Immature natural killer cell (primary cell): ENCODE measurements around the gene ASTE1. TPM values are rescaled to one million over a fixed set of nuclear protein-coding genes. Genes with fewer than 3 reads are reported as not detected.

Experiments used
- DNase-seq, 3 donors: peaks; one replicate each; pipeline ENCODE4 v3.0.0; 2022; ENCODE audit warnings: mixed read lengths in 1 of 3
- H3K27ac Mint-ChIP-seq, 6 donors: one replicate each; pipeline ENCODE4 v1.8.0; 2020; ENCODE audit warnings: mixed read lengths in 6 of 6, mild to moderate bottlenecking in 5 of 6, inconsistent platforms in 4 of 6, moderate library complexity in 3 of 6
- H3K27me3 Mint-ChIP-seq, 3 donors: one replicate each; pipeline ENCODE4 v1.8.0; 2020 to 2021; ENCODE audit warnings: low read depth in 3 of 3, mild to moderate bottlenecking in 3 of 3, mixed read lengths in 3 of 3, moderate library complexity in 3 of 3, inconsistent platforms in 1 of 3
- H3K36me3 Mint-ChIP-seq, 3 donors: one replicate each; pipeline ENCODE4 v1.8.0; 2020; ENCODE audit warnings: mixed read lengths in 3 of 3, inconsistent platforms in 2 of 3, mild to moderate bottlenecking in 2 of 3
- H3K4me1 Mint-ChIP-seq, 2 donors: one replicate each; pipeline ENCODE4 v1.8.0; 2020; ENCODE audit warnings: inconsistent platforms in 2 of 2, mild to moderate bottlenecking in 2 of 2, mixed read lengths in 2 of 2, moderate library complexity in 1 of 2
- H3K4me3 Mint-ChIP-seq, 5 donors: one replicate each; pipeline ENCODE4 v1.8.0; 2020; ENCODE audit warnings: mild to moderate bottlenecking in 5 of 5, mixed read lengths in 5 of 5, inconsistent platforms in 3 of 5, moderate library complexity in 3 of 5
- H3K9me3 Mint-ChIP-seq, 6 donors: one replicate each; pipeline ENCODE4 v1.8.0; 2020; ENCODE audit warnings: mild to moderate bottlenecking in 6 of 6, mixed read lengths in 6 of 6, inconsistent platforms in 4 of 6, moderate library complexity in 3 of 6
- polyA plus RNA-seq, 3 donors: library from polyadenylated mRNA; unstranded; fragments of 300-500 nt; fragmentation: Illumina TruSeq; gene quantifications; one replicate each; pipeline ENCODE4 v1.2.3, GENCODE V29; 2021

The ASTE1 gene
- polyA plus RNA-seq, 3 donors from 2014 or later, result 15.9 to 28.6 (median 21.2) TPM

- peaks cover 42 to 53% (median 47%) of the 10 kb centered on the region in 3 donors for H3K36me3 Mint-ChIP-seq
- peaks cover 0 to 2% (median 0%) of the 10 kb centered on the region in 3 donors for H3K27me3 Mint-ChIP-seq
- no peak overlapping the region for H3K4me3 Mint-ChIP-seq
- no peak overlapping the region for H3K27ac Mint-ChIP-seq
- H3K9me3 Mint-ChIP-seq, result no peaks in the 10 kb centered on the region
- no peaks in the 10 kb centered on the region for H3K4me1 Mint-ChIP-seq
- no peak for DNase-seq
Measured at GRCh38 chr3:130963878-130964277, 62.7 kb downstream of the ASTE1 start.

Other genes with a start within 250 kb of the ASTE1 start
- gene ATP2C1, start 132.7 kb downstream of the ASTE1 start, polyA plus RNA-seq, result 10 to 100 TPM in 2 of 3 donors, 1 to 10 TPM in 1; 7.7 to 14.0 (median 13.8) TPM
- under 1 TPM in 2 of 3 donors, not detected in 1; 0.41 to 0.47 TPM for gene NEK11, start 52 bp upstream of the ASTE1 start, polyA plus RNA-seq